Nephron progenitor cell (in vitro differentiated cells): ENCODE measurements around the gene DOK7.

Experiments used
- DNase-seq: peaks from one replicate; pipeline ENCODE4 v3.0.0; 2021
- H3K27ac Mint-ChIP-seq: 2 replicates; pipeline ENCODE4 v1.8.0; 2021; ENCODE audit warnings: mild to moderate bottlenecking, moderate library complexity, mixed read lengths
- H3K27me3 Mint-ChIP-seq: 2 replicates; pipeline ENCODE4 v1.8.0; 2021; ENCODE audit warnings: mild to moderate bottlenecking, low read depth, mixed read lengths; ENCODE audit not compliant: poor library complexity
- H3K36me3 Mint-ChIP-seq: 2 replicates; pipeline ENCODE4 v1.8.0; 2021; ENCODE audit warnings: low read depth, mixed read lengths
- H3K4me1 Mint-ChIP-seq: 2 replicates; pipeline ENCODE4 v1.8.0; 2021; ENCODE audit warnings: mixed read lengths
- H3K4me3 Mint-ChIP-seq: 2 replicates; pipeline ENCODE4 v1.8.0; 2021; ENCODE audit warnings: mild to moderate bottlenecking, moderate library complexity, mixed read lengths
- H3K9me3 Mint-ChIP-seq: 2 replicates; pipeline ENCODE4 v1.8.0; 2021; ENCODE audit warnings: mild to moderate bottlenecking, moderate library complexity, mixed read lengths
- TF ChIP-seq, protein P1 (sequence below): fragments of 200-600 bp; sonication (generic); IDR thresholded peaks from 2 replicates; pipeline ENCODE4 v1.5.0; 2021; ENCODE audit warnings: antibody characterized with exemption

Gene DOK7

DNA sequence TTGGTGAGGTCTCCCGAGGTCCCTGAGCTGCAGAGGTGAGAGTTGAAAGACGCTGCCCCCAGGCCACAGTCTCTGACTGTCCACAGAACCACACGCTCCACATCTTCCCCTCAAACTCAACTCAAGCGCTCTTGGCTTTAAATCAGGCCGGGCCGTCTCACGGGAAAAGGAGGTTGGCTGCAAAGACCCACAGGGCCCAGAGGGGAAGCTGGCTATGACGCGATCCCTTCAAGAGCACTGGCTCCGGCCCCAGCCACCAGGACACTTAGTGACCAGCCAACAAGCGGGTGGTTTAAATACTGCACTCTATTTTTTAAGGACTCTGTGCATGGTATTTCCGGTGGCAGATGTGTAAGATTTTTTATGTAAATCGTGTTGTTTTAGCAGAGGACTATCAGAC, 49.2 kb downstream of the DOK7 start:
- peaks cover 6% of the 10 kb centered on the region for H3K4me1 Mint-ChIP-seq
- TF ChIP-seq, protein P1, sequence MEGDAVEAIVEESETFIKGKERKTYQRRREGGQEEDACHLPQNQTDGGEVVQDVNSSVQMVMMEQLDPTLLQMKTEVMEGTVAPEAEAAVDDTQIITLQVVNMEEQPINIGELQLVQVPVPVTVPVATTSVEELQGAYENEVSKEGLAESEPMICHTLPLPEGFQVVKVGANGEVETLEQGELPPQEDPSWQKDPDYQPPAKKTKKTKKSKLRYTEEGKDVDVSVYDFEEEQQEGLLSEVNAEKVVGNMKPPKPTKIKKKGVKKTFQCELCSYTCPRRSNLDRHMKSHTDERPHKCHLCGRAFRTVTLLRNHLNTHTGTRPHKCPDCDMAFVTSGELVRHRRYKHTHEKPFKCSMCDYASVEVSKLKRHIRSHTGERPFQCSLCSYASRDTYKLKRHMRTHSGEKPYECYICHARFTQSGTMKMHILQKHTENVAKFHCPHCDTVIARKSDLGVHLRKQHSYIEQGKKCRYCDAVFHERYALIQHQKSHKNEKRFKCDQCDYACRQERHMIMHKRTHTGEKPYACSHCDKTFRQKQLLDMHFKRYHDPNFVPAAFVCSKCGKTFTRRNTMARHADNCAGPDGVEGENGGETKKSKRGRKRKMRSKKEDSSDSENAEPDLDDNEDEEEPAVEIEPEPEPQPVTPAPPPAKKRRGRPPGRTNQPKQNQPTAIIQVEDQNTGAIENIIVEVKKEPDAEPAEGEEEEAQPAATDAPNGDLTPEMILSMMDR = no peak
- peaks cover 4% of the 10 kb centered on the region for H3K27me3 Mint-ChIP-seq
- no peak overlapping the region for H3K4me3 Mint-ChIP-seq
- peaks cover 78% of the 10 kb centered on the region for H3K36me3 Mint-ChIP-seq
- DNase-seq = no peak
- no peaks in the 10 kb centered on the region for H3K9me3 Mint-ChIP-seq
- no peak overlapping the region for H3K27ac Mint-ChIP-seq

DNA sequence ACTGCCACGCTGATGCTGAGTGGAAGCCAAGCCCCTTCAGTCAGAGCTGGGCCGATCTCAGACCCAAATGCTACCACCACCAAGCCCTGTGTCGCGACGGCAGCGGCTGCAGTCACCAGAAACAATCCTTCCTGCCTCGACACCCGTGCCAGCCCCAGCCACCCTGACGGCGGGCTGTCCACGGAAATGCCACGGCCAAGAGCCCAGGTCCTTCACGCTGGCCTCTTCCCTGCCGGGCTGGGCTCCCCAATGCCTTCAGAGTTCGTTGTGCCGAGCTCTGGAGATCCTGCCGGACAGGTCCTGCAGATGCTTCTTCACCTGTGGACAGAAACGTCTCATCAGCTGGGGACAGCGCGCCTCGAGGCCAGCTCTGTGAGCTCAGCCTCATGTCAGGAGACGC, 49.6 kb downstream of the DOK7 start:
- Mint-ChIP-seq H3K4me3 (no peak overlapping the region), H3K36me3 (peaks cover 75% of the 10 kb centered on the region), H3K4me1 (peaks cover 6% of the 10 kb centered on the region), H3K9me3 (no peaks in the 10 kb centered on the region), H3K27ac (no peak overlapping the region), H3K27me3 (peaks cover 4% of the 10 kb centered on the region)
- no peak for DNase-seq
- TF ChIP-seq, protein P1 = no peak

DNA sequence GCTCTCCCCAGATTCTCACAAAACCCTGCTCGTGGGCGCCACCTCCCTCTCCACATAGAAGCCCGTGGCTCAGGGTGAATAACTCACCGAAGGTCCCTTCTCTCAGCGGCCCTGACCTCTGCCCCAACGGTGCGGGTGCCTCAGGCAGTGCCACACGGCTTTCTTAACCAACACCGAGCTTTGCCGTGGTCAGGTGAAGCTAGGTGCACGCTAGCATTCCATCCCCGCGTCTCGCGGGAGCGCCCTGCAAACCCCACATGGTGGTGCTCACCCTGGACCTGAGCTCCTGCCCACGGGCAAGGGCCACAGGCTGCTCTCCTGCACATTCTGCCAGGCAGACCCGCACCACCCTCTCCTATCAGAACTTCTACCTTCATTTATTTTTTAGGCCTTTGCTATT, 50.7 kb downstream of the DOK7 start:
- Mint-ChIP-seq H3K27me3 (peaks cover 4% of the 10 kb centered on the region), H3K27ac (no peak overlapping the region), H3K36me3 (peaks cover 66% of the 10 kb centered on the region), H3K4me3 (no peak overlapping the region), H3K9me3 (no peaks in the 10 kb centered on the region), H3K4me1 (peaks cover 6% of the 10 kb centered on the region)
- TF ChIP-seq, protein P1 = no peak
- DNase-seq = no peak

DNA sequence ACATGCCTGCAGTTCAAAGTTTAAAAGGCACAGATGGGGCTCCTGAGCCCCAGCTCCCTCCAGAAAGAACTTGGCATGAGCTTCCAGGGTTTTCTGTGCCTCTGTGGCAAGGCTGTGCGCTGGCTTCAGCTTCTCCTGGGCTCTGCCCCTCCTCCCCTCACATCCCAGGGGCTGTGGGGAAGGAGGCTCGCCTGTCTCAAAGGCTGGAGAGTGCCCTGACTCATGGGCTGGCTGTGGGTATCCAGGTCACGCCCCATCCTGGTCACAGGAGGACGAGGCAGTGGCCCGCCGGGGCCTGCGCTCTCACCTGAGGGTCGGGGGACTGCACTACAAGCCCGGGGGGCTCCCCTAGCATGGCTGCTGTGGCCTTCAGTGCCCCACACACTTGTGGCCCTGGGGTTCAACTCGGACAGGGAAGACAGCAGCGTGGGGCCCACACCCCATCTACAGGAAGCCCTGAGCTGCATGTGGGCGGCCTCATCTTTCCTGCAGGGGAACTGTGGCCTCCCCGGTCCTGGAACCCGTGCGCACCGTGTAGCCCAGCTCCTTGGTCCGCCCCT, 51.2 kb downstream of the DOK7 start:
- no peak for DNase-seq
- TF ChIP-seq, protein P1 = no peak
- no peaks in the 10 kb centered on the region for H3K9me3 Mint-ChIP-seq
- no peak overlapping the region for H3K27ac Mint-ChIP-seq
- H3K4me3 Mint-ChIP-seq = no peak overlapping the region
- H3K4me1 Mint-ChIP-seq = peaks cover 6% of the 10 kb centered on the region
- H3K36me3 Mint-ChIP-seq = peaks cover 64% of the 10 kb centered on the region
- peaks cover 4% of the 10 kb centered on the region for H3K27me3 Mint-ChIP-seq

DNA sequence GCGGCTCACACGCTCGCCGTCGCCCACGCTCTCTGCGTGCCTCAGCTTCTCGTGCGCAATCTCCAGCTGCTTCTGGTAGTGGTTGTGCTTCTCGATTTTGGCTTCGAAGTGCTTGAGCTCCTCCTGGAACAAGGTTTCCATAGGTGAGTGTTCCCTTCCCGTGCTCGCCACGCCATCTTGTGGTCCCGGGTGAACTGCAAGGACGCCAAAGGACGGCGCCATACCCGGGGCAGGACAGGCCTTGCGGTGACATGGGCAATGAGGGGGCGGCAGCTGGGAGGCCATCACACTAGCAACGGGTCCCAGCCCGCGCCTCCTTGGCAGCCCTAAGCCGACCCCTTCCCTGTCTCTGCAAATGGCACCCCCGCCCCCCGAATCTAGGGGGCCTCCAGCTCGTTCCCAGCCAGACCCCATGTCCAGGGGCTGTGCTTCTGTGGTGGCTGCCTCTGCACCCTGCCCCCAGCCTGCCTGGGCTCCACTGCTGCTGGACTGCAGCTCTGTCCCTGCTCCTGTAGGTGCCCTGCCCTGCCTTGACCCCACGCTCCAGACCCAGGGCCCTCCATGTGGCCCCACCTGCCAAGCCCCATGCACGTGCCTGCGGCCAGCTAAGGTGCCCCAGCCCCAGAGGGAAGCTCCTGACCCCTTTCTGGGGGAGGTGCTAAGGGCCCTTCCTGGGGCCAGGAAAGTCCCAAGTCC, 51.8 kb downstream of the DOK7 start:
- TF ChIP-seq, protein P1 = peak; percentile 46
- peak; percentile 53 for DNase-seq
- Mint-ChIP-seq H3K27ac (peak overlapping the region; percentile 27), H3K36me3 (peaks cover 66% of the 10 kb centered on the region), H3K4me3 (no peak overlapping the region), H3K9me3 (no peaks in the 10 kb centered on the region), H3K27me3 (peaks cover 4% of the 10 kb centered on the region), H3K4me1 (peaks cover 6% of the 10 kb centered on the region)

DNA sequence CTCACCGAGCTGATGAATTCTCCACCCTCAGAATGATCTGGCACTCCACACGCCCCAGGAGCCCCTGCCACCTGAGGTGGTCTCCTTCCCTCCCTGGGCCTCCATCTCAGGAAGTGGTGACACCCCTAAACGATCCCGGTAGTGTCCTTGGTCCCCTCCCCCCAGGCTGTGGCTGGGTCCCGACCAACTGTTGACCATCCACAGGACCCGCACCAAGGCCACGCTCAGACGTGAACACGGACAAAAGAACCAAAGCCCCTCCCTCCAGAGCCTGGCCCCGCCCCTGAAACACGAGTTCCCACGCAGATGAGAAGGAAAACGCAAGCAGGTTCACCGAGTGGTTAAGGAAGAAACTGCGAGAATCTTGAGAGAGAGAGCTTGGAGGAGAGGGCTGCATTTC, 52.5 kb downstream of the DOK7 start:
- Mint-ChIP-seq H3K36me3 (peaks cover 64% of the 10 kb centered on the region), H3K27me3 (peaks cover 4% of the 10 kb centered on the region), H3K27ac (peak overlapping the region; percentile 45), H3K9me3 (no peaks in the 10 kb centered on the region), H3K4me1 (peaks cover 6% of the 10 kb centered on the region), H3K4me3 (no peak overlapping the region)
- TF ChIP-seq, protein P1 = no peak
- no peak for DNase-seq
